Endothelial cell of umbilical vein (primary cell): Measurements from ENCODE around the gene NDC80. TPM values are rescaled to one million over a fixed set of nuclear protein-coding genes. Genes with fewer than 3 reads are reported as not detected.
A peak's percentile ranks its signal among the peaks of the same experiment; 100 is the strongest.

ENCODE experiments used
- BruUV-seq: library from RNA; stranded (reverse); fragments of 400-500 nt; replicated peaks from 2 replicates; lab custom pipeline; 2021; lab: Mats Ljungman, UMichigan
- CTCF ChIA-PET: fragments of 300-600, 350-600 bp; sonication (Branson Sonifier 250); formaldehyde crosslinking; loops from one replicate; lab custom pipeline; 2021; ENCODE audit warnings: antibody characterized with exemption, inconsistent platforms; lab: Charles Lee
- POLR2A ChIA-PET: fragments of 300-600, 350-600 bp; sonication (Branson Sonifier 250); formaldehyde crosslinking; loops from one replicate; lab custom pipeline; 2021; ENCODE audit warnings: antibody characterized with exemption, inconsistent platforms; lab: Charles Lee
- DNase-seq: peaks from one replicate; pipeline ENCODE4 v3.0.0-alpha.2; 2011; ENCODE audit warnings: low read depth, low spot score
- FAIRE-seq: peaks from 2 replicates; lab custom pipeline; 2011; peaks lifted over from hg19 to GRCh38; lab: Jason Lieb, UNC
- H2AFZ ChIP-seq: 2 replicates; pipeline ENCODE4 v1.6.0; 2012; ENCODE audit warnings: low read depth, low read length, control low read depth, inconsistent platforms
- H3K27ac ChIP-seq: 2 replicates; pipeline ENCODE4 v1.5.1; 2011; ENCODE audit warnings: low read depth, mild to moderate bottlenecking, control low read depth, low read length, moderate library complexity; ENCODE audit not compliant: insufficient read depth
- H3K27me3 ChIP-seq, 2 experiments: 2 replicates each; pipeline versions ENCODE4 v1.6.0 to v1.6.1; 2011; ENCODE audit warnings: low read length in 2 of 2, mixed read lengths in 1 of 2; ENCODE audit not compliant: control insufficient read depth in 2 of 2, insufficient read depth in 2 of 2
- H3K36me3 ChIP-seq, 2 experiments: 2 replicates in 1 of 2; 3 replicates in 1 of 2; pipeline ENCODE4 v1.5.1; 2011; ENCODE audit warnings: low read length in 2 of 2, mild to moderate bottlenecking in 1 of 2, moderate library complexity in 1 of 2; ENCODE audit not compliant: control insufficient read depth in 2 of 2, insufficient read depth in 2 of 2; ENCODE audit errors: extremely low read depth in 1 of 2
- H3K4me1 ChIP-seq: 3 replicates; pipeline ENCODE4 v1.5.1; 2011; ENCODE audit warnings: mild to moderate bottlenecking, low read length; ENCODE audit not compliant: control insufficient read depth, insufficient read depth; ENCODE audit errors: extremely low read depth
- H3K4me2 ChIP-seq: 2 replicates; pipeline ENCODE4 v1.6.1; 2011; ENCODE audit warnings: low read length, control low read depth, mixed read lengths; ENCODE audit not compliant: insufficient read depth
- H3K4me3 ChIP-seq, 3 experiments: fragments of 200-600 bp in 1 of 3; sonication (generic), shearing (Covaris generic) in 1 of 3; replicated peaks in 1 of 3; 2 replicates each; pipeline ENCODE4 v1.5.1; 2011 to 2016; ENCODE audit warnings: control low read depth in 3 of 3, low read length in 3 of 3, mild to moderate bottlenecking in 2 of 3, inconsistent platforms in 1 of 3, low read depth in 1 of 3, moderate library complexity in 1 of 3; ENCODE audit not compliant: insufficient read depth in 1 of 3
- H3K79me2 ChIP-seq: 2 replicates; pipeline ENCODE4 v1.6.0; 2012; ENCODE audit warnings: low read length, inconsistent platforms; ENCODE audit not compliant: control insufficient read depth, insufficient read depth
- H3K9ac ChIP-seq: replicated peaks from 2 replicates; pipeline ENCODE3; 2011; ENCODE audit warnings: low read length, control low read depth; ENCODE audit not compliant: insufficient read depth; ENCODE audit errors: extremely low read depth
- H3K9me1 ChIP-seq: replicated peaks from 3 replicates; pipeline ENCODE4 v1.6.0; 2011; ENCODE audit warnings: mild to moderate bottlenecking, low read length; ENCODE audit not compliant: control insufficient read depth, insufficient read depth; ENCODE audit errors: extremely low read depth
- H3K9me3 ChIP-seq: replicated peaks from 2 replicates; pipeline ENCODE4 v1.5.1; 2012; ENCODE audit warnings: low read length, inconsistent platforms; ENCODE audit not compliant: control insufficient read depth, insufficient read depth
- H4K20me1 ChIP-seq: replicated peaks from 2 replicates; pipeline ENCODE3; 2011; ENCODE audit warnings: mild to moderate bottlenecking, low read length; ENCODE audit not compliant: control insufficient read depth, insufficient read depth; ENCODE audit errors: extremely low read depth
- EZH2 ChIP-seq: IDR thresholded peaks from 2 replicates; pipeline ENCODE4 v1.6.1; 2012; ENCODE audit warnings: borderline replicate concordance, low read depth, mild to moderate bottlenecking, moderate library complexity, low read length, inconsistent platforms; ENCODE audit not compliant: severe bottlenecking
- FOS ChIP-seq: IDR thresholded peaks from 2 replicates; pipeline ENCODE4 v1.6.1; 2011; ENCODE audit warnings: mild to moderate bottlenecking, low read length, moderate library complexity, borderline replicate concordance; ENCODE audit not compliant: insufficient read depth
- GATA2 ChIP-seq: IDR thresholded peaks from 2 replicates; pipeline ENCODE4 v1.7.0; 2011; ENCODE audit warnings: low read depth, mild to moderate bottlenecking, moderate library complexity, mixed read lengths, low read length; ENCODE audit not compliant: insufficient read length, insufficient read depth
- JUN ChIP-seq: IDR thresholded peaks from 2 replicates; pipeline ENCODE4 v1.6.1; 2011; ENCODE audit warnings: borderline replicate concordance, low read depth; ENCODE audit not compliant: insufficient read length, insufficient read depth
- MYC ChIP-seq: IDR thresholded peaks from one replicate; pipeline ENCODE4 v1.6.1; 2011; ENCODE audit warnings: mild to moderate bottlenecking, low read depth, low read length
- POLR2A ChIP-seq: IDR thresholded peaks from 2 replicates; pipeline ENCODE4 v1.6.1; 2012; ENCODE audit warnings: low read depth, mild to moderate bottlenecking, control low read depth, low read length
- POLR2AphosphoS5 ChIP-seq: IDR thresholded peaks from 2 replicates; pipeline ENCODE4 v1.6.1; 2012; ENCODE audit warnings: low read depth, mild to moderate bottlenecking, control low read depth, low read length, moderate library complexity; ENCODE audit not compliant: insufficient read depth
- dilution Hi-C: fragments of 300-500 bp; cut with MboI; formaldehyde crosslinking; loops from one replicate; pipeline ENCODE4 v1.15.0; 2019; ENCODE audit warnings: low sequenced_read_pairs; ENCODE audit not compliant: extremely low pct_ligation_motif_present
- intact Hi-C: fragments of 100-400 bp; cut with micrococcal nuclease; formaldehyde crosslinking; loops from one replicate; pipeline ENCODE4 v1.10.0; 2022
- polyA plus RNA-seq, 4 experiments: library from polyadenylated mRNA; depleted of rRNA in 3 of 4; stranded (reverse) in 3 of 4; unstranded in 1 of 4; fragments of >200 nt; gene quantifications; 2 replicates each; pipeline versions ENCODE4 v1.2.1 to v1.2.3, GENCODE V29; 2011 to 2012; ENCODE audit warnings: missing spikeins in 1 of 4
- total RNA-seq: library from RNA; stranded (reverse); gene quantifications from 2 replicates; pipeline ENCODE4 v1.2.3, GENCODE V29; 2021
- TF ChIP-seq, protein P1 (sequence below), 2 donors: IDR thresholded peaks; 1 replicate in 1 of 2; 2 replicates in 1 of 2; pipeline ENCODE4 v1.5.1; 2011; ENCODE audit warnings: low read length in 2 of 2, mild to moderate bottlenecking in 2 of 2, moderate library complexity in 2 of 2, control low read depth in 1 of 2, inconsistent platforms in 1 of 2, low read depth in 1 of 2; ENCODE audit not compliant: insufficient read depth in 1 of 2; ENCODE audit errors: extremely low read depth in 1 of 2
- TF ChIP-seq, protein P2 (sequence below): IDR thresholded peaks from 2 replicates; pipeline ENCODE4 v1.6.1; 2011; ENCODE audit not compliant: insufficient read depth, insufficient read length

The NDC80 gene
- total and polyA plus RNA-seq, 2 donors (not counting 3 experiments of a cell fraction or from before 2014, with no cell fraction given) = 6.2 to 43.2 TPM

DNA sequence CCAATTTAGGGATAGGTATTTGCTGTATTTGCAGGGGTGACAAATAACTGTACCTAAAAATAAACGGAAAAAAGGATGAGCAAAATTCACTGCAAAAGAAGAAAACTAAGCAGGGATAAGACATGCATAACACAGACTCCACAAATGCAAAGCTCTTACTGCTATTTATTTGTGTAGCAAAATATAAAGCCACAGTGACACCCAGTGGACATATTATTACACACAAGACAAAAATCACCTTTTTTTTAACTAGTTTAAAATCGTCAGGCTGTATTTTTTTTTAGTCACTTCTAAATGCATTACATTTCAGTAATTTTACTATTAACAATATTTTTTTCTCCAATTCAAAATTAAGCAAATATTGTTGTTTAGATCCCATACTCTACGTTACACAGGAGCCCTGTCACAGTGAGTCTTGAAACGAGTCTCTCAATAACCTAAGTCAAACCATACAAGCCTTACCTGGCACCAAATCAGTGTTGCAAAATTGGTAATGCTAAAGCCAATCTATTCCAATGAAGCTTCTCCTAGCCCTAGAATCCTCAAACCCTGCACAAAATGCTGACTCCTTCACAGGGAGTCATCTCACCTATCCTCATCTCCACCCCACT is 23.8 kb upstream of the NDC80 start:
- peak; percentile 86 for FAIRE-seq
- no peaks in the 10 kb centered on the region for H3K27me3 ChIP-seq
- no peak overlapping the region for H3K27ac ChIP-seq
- CTCF ChIA-PET = interaction anchor here (0.6 to 5.6 kb wide), 39 partner anchors 10 to 1923 kb away, joined by 3 to 151 read pairs (median 5); partner anchors contain the start of gene SMCHD1
- POLR2A ChIA-PET = no interaction called here
- intact Hi-C loops (loop anchor here (1.0 kb wide), 3 partner anchors 442 to 1683 kb away; no protein-coding TSS in a partner anchor), dilution Hi-C loops (no loop called here)
- H3K9ac ChIP-seq = no peak overlapping the region
- TF ChIP-seq, protein P1, sequence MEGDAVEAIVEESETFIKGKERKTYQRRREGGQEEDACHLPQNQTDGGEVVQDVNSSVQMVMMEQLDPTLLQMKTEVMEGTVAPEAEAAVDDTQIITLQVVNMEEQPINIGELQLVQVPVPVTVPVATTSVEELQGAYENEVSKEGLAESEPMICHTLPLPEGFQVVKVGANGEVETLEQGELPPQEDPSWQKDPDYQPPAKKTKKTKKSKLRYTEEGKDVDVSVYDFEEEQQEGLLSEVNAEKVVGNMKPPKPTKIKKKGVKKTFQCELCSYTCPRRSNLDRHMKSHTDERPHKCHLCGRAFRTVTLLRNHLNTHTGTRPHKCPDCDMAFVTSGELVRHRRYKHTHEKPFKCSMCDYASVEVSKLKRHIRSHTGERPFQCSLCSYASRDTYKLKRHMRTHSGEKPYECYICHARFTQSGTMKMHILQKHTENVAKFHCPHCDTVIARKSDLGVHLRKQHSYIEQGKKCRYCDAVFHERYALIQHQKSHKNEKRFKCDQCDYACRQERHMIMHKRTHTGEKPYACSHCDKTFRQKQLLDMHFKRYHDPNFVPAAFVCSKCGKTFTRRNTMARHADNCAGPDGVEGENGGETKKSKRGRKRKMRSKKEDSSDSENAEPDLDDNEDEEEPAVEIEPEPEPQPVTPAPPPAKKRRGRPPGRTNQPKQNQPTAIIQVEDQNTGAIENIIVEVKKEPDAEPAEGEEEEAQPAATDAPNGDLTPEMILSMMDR (IDR thresholded peaks at IDR 0.05; ENCODE audit: extremely low read depth in 1 of 2, insufficient read depth in 1 of 2, low read depth in 1 of 2, low read length in 2 of 2) = peak; percentile 6 to 28
- TF ChIP-seq POLR2A = no peak
- H3K4me3 ChIP-seq = no peak overlapping the region
- H3K36me3 ChIP-seq = peaks cover 0 to 6% of the 10 kb centered on the region in 2 experiments
- H2AFZ ChIP-seq = no peak overlapping the region
- no peaks in the 10 kb centered on the region for H3K9me1 ChIP-seq
- no peaks in the 10 kb centered on the region for H3K9me3 ChIP-seq
- BruUV-seq = no TSS peak
- H4K20me1 ChIP-seq = no peaks in the 10 kb centered on the region
- peak; percentile 60 for DNase-seq
- H3K4me2 ChIP-seq = no peak overlapping the region
- no peaks in the 10 kb centered on the region for H3K4me1 ChIP-seq
- H3K79me2 ChIP-seq = no peaks in the 10 kb centered on the region

DNA sequence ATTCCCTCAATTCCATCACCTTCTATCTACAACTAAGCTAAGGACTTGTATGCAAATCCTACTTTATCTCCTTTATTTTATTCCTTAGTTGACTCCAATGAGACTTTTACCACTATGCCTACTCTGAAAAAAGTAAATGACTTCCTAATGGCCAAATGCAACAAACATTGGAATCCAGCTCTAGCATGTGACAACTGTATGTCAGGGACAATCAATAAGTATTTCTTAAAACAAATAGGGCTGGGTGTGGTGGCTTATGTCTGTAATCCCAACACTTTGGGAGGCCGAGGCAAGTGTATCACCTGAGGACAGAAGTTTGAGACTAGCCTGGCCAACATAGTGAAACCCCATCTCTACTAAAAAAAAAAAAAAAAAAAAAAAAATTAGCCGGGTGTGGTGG is 21.9 kb upstream of the NDC80 start:
- FAIRE-seq (no peak), DNase-seq (no peak)
- intact Hi-C loops (no loop called here), dilution Hi-C loops (no loop called here)
- H3K4me3 ChIP-seq = no peak overlapping the region
- no TSS peak for BruUV-seq
- H3K9me3 ChIP-seq = no peaks in the 10 kb centered on the region
- H2AFZ ChIP-seq = no peak overlapping the region
- peaks cover 0 to under 1% of the 10 kb centered on the region in 2 experiments for H3K36me3 ChIP-seq
- H3K79me2 ChIP-seq = no peaks in the 10 kb centered on the region
- no peaks in the 10 kb centered on the region for H3K4me1 ChIP-seq
- CTCF ChIA-PET = interaction anchor here (1.2 to 5.6 kb wide), 3 partner anchors 444 to 963 kb away, joined by 3 to 151 read pairs (median 85); no protein-coding TSS in a partner anchor
- H4K20me1 ChIP-seq = no peaks in the 10 kb centered on the region
- H3K4me2 ChIP-seq = no peak overlapping the region
- no peak overlapping the region for H3K9ac ChIP-seq
- no peak overlapping the region for H3K27ac ChIP-seq
- H3K9me1 ChIP-seq = no peaks in the 10 kb centered on the region
- H3K27me3 ChIP-seq = no peaks in the 10 kb centered on the region
- POLR2A ChIA-PET = no interaction called here
- TF ChIP-seq MYC = no peak
- TF ChIP-seq JUN = no peak
- no peak for TF ChIP-seq FOS
- TF ChIP-seq EZH2 = no peak
- TF ChIP-seq GATA2 = no peak
- TF ChIP-seq, protein P2, sequence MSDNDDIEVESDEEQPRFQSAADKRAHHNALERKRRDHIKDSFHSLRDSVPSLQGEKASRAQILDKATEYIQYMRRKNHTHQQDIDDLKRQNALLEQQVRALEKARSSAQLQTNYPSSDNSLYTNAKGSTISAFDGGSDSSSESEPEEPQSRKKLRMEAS = no peak
- TF ChIP-seq, protein P1 (IDR thresholded peaks at IDR 0.05; ENCODE audit: extremely low read depth in 1 of 2, insufficient read depth in 1 of 2, low read depth in 1 of 2, low read length in 2 of 2) = no peak
- TF ChIP-seq POLR2A = no peak
- TF ChIP-seq POLR2AphosphoS5 = no peak
